Measurements from ENCODE around the gene TXNDC17. TPM values are rescaled to one million over a fixed set of nuclear protein-coding genes. Genes with fewer than 3 reads are reported as not detected.

The TXNDC17 gene
- total and polyA plus RNA-seq, 7 donors = 27.5 to 159 (median 41.1) TPM

- no peak for DNase-seq
- intact Hi-C loops (cut with DNase I) = no loop called here
- ATAC-seq = no peak
These were observed 33.7 kb downstream of the TXNDC17 start for GRCh38 chr17:6674586-6674985.

GRCh38 chr17:6675201-6675825, 34.5 kb downstream of the TXNDC17 start:
- ATAC-seq (no peak), DNase-seq (no peak)
- Histone ChIP-seq H3K27ac (no peak overlapping the region), H3K9me3 (no peaks in the 10 kb centered on the region), H3K4me1 (no peaks in the 10 kb centered on the region), H3K27me3 (ENCODE audit: insufficient read depth in 3 of 3, low read length in 2 of 3) (peaks cover 0 to 33% (median 6%) of the 10 kb centered on the region in 3 donors), H3K4me3 (no peak overlapping the region), H3K36me3 (ENCODE audit: insufficient read depth in 1 of 2, low read depth in 1 of 2) (no peaks in the 10 kb centered on the region)
- intact Hi-C loops (cut with DNase I) = no loop called here
- WGBS, 3 donors = 72 to 79% (median 73%) methylated on average over 11 of the region's 11 CpGs
- TF ChIP-seq CTCF (IDR thresholded peaks at IDR 0.05) = no peak

More at GRCh38 chr17:6674586-6674985, 33.7 kb downstream of the TXNDC17 start:
- Histone ChIP-seq H3K36me3 (ENCODE audit: insufficient read depth in 1 of 2, low read depth in 1 of 2) (no peaks in the 10 kb centered on the region), H3K9me3 (no peaks in the 10 kb centered on the region), H3K4me1 (no peaks in the 10 kb centered on the region), H3K4me3 (no peak overlapping the region), H3K27ac (no peak overlapping the region), H3K27me3 (ENCODE audit: insufficient read depth in 3 of 3, low read length in 2 of 3) (peaks cover 0 to 31% (median 7%) of the 10 kb centered on the region in 3 donors)
- 91 to 94% (median 93%) methylated on average over 13 of the region's 13 CpGs for WGBS, 3 donors
- TF ChIP-seq CTCF (IDR thresholded peaks at IDR 0.05) = no peak

- H3K4me3 ChIP-seq = no peak overlapping the region
- ATAC-seq (no peak), DNase-seq (no peak)
- intact Hi-C loops (cut with DNase I) = no loop called here
- no peak overlapping the region for H3K27ac ChIP-seq
- H3K36me3 ChIP-seq (ENCODE audit: insufficient read depth in 1 of 2, low read depth in 1 of 2) = no peaks in the 10 kb centered on the region
- no peaks in the 10 kb centered on the region for H3K4me1 ChIP-seq
- peaks cover 0 to 41% (median 6%) of the 10 kb centered on the region in 3 donors for H3K27me3 ChIP-seq (ENCODE audit: insufficient read depth in 3 of 3, low read length in 2 of 3)
- WGBS, 3 donors = 59 to 75% (median 68%) methylated on average over 6 of the region's 6 CpGs
- no peaks in the 10 kb centered on the region for H3K9me3 ChIP-seq
- TF ChIP-seq CTCF (IDR thresholded peaks at IDR 0.05) = no peak
These were observed 35.9 kb downstream of the TXNDC17 start for GRCh38 chr17:6676802-6677157.

GRCh38 chr17:6677158-6677831, 36.4 kb downstream of the TXNDC17 start:
- H3K9me3 ChIP-seq = no peaks in the 10 kb centered on the region
- no peak overlapping the region for H3K27ac ChIP-seq
- peaks cover 0 to 42% (median 6%) of the 10 kb centered on the region in 3 donors for H3K27me3 ChIP-seq (ENCODE audit: insufficient read depth in 3 of 3, low read length in 2 of 3)
- DNase-seq = no peak
- TF ChIP-seq CTCF (IDR thresholded peaks at IDR 0.05) = no peak
- no peaks in the 10 kb centered on the region for H3K36me3 ChIP-seq (ENCODE audit: insufficient read depth in 1 of 2, low read depth in 1 of 2)
- intact Hi-C loops (cut with DNase I) = no loop called here
- H3K4me1 ChIP-seq = no peaks in the 10 kb centered on the region
- no peak overlapping the region for H3K4me3 ChIP-seq
- ATAC-seq = no peak
- WGBS, 3 donors = 32 to 44% (median 42%) methylated on average over 15 to 16 of the region's 16 CpGs

Data from psoas muscle (tissue), 8 donors.